ENCODE results near the gene PON2. TPM values are rescaled to one million over a fixed set of nuclear protein-coding genes. Genes with fewer than 3 reads are reported as not detected.

PON2 gene
- total and polyA plus RNA-seq, 2 experiments from 2014 or later, result 39.4 to 42.4 TPM

- Histone ChIP-seq H3K4me2 (no peak overlapping the region), H3F3A (replicated peaks; ENCODE audit: low read depth) (no peaks in the 10 kb centered on the region), H3K27ac (ENCODE audit: low read depth) (no peak overlapping the region), H3K79me2 (replicated peaks; ENCODE audit: insufficient read depth) (peaks cover 22% of the 10 kb centered on the region), H2AFZ (no peak overlapping the region), H3K4me1 (ENCODE audit: insufficient read depth) (peaks cover 7% of the 10 kb centered on the region), H3K36me3 (ENCODE audit: insufficient read depth) (no peaks in the 10 kb centered on the region), H3K4me3 (no peak overlapping the region), H3K9me2 (ENCODE audit: insufficient read depth) (peaks cover 4% of the 10 kb centered on the region; the same call in 1 of the 2 replicates), H3K27me3 (ENCODE audit: insufficient read depth) (no peaks in the 10 kb centered on the region), H4K20me1 (replicated peaks; ENCODE audit: insufficient read depth) (no peaks in the 10 kb centered on the region)
- Mint-ChIP-seq H3K36me3 (ENCODE audit: low read depth) (peaks cover 16% of the 10 kb centered on the region; the same call in 2 of the 3 replicates), H3K4me1 (peaks cover 7% of the 10 kb centered on the region), H3K27ac (no peak overlapping the region), H3K27me3 (ENCODE audit: insufficient read depth, low read depth, poor library complexity) (peaks cover 12% of the 10 kb centered on the region), H3K4me3 (no peak overlapping the region), H3K9me3 (no peaks in the 10 kb centered on the region)
- DNase-seq (ENCODE audit: low spot score), result no peak
- TF ChIP-seq ETS1 (IDR thresholded peaks at IDR 0.05) (no peak), ZNF462 (CRISPR knock-in tag; IDR thresholded peaks at IDR 0.05) (no peak), ZNF331 (CRISPR knock-in tag; IDR thresholded peaks at IDR 0.05; ENCODE audit: low read depth) (no peak), STAT1 (IDR thresholded peaks at IDR 0.05; ENCODE audit: unreplicated experiment) (no peak), CTCF (conservative IDR thresholded peaks at IDR 0.05; ENCODE audit: low read depth in 2 of 2) (no peak)
- ATAC-seq, result no peak
These were observed 1.7 kb downstream of the PON2 start for GRCh38 chr7:95433129-95433528.
